ENCODE data around the gene FAM151A.

Gene FAM151A

GRCh38 chr1:54627196-54627595 is 3.9 kb upstream of the FAM151A start:
- DNase-seq (ENCODE audit: insufficient read length, low spot score) = no peak
- TF ChIP-seq SPI1 (IDR thresholded peaks at IDR 0.05; ENCODE audit: low read depth, low read length) (no peak), TAF1 (IDR thresholded peaks at IDR 0.05; ENCODE audit: low read depth, low read length) (no peak), POLR2AphosphoS5 (IDR thresholded peaks at IDR 0.05; ENCODE audit: low read depth, low read length) (no peak), PAX5 (IDR thresholded peaks at IDR 0.05; ENCODE audit: insufficient read depth, low read length, severe bottlenecking) (no peak), POLR2A (IDR thresholded peaks at IDR 0.05; ENCODE audit: low read depth, low read length) (no peak), POU2F2 (IDR thresholded peaks at IDR 0.05; ENCODE audit: low read depth, low read length) (no peak)
- no peak for FAIRE-seq

- FAIRE-seq (no peak), DNase-seq (ENCODE audit: insufficient read length, low spot score) (no peak)
- TF ChIP-seq TAF1 (IDR thresholded peaks at IDR 0.05; ENCODE audit: low read depth, low read length) = no peak
- TF ChIP-seq POLR2A (IDR thresholded peaks at IDR 0.05; ENCODE audit: low read depth, low read length) = no peak
- TF ChIP-seq POU2F2 (IDR thresholded peaks at IDR 0.05; ENCODE audit: low read depth, low read length) = no peak
- no peak for TF ChIP-seq PAX5 (IDR thresholded peaks at IDR 0.05; ENCODE audit: insufficient read depth, low read length, severe bottlenecking)
- TF ChIP-seq POLR2AphosphoS5 (IDR thresholded peaks at IDR 0.05; ENCODE audit: low read depth, low read length) = no peak
- no peak for TF ChIP-seq SPI1 (IDR thresholded peaks at IDR 0.05; ENCODE audit: low read depth, low read length)
These were observed 1.4 kb upstream of the FAM151A start for GRCh38 chr1:54624466-54625464.

- FAIRE-seq (no peak), DNase-seq (ENCODE audit: insufficient read length, low spot score) (no peak)
- TF ChIP-seq POLR2AphosphoS5 (IDR thresholded peaks at IDR 0.05; ENCODE audit: low read depth, low read length) (no peak), POU2F2 (IDR thresholded peaks at IDR 0.05; ENCODE audit: low read depth, low read length) (no peak), POLR2A (IDR thresholded peaks at IDR 0.05; ENCODE audit: low read depth, low read length) (no peak), PAX5 (IDR thresholded peaks at IDR 0.05; ENCODE audit: insufficient read depth, low read length, severe bottlenecking) (no peak), SPI1 (IDR thresholded peaks at IDR 0.05; ENCODE audit: low read depth, low read length) (no peak), TAF1 (IDR thresholded peaks at IDR 0.05; ENCODE audit: low read depth, low read length) (no peak)
These were observed 3.6 kb downstream of the FAM151A start for GRCh38 chr1:54619749-54620148.

DNA sequence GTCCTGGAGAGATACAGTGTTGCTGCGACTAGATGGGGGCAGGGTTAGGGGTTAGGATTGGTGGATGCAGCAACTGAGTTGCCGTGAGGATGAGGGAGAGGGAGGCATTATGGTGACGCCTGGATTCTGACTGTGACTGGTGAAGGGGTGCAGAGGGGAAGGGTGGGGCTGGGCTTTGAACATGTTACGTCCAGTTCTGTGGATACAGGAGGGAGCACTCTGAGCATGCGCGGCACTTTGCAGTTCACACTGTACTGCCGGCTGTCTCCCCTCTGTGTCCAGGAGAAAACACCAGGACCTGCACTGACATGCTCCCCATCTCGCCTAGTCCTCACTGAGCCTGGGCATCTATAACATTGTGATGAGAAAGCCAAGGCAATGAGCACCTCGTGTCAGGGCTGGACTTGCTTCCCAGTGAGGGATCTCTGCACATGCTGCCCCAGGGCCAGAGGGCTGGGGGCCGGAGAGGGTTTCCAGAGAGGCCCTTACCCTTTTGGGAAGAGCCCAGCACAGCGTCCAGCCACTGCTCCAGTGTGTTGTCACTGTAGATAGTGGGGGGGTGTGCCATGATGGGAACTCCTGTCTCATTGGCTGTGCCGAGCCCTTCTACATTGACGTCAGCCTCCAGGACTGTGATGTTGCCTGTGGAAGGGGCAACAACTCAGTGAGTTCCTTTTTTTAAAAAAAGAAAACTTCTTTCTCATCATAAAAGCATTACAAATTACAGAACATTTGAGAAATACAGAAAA is 7.6 kb downstream of the FAM151A start:
- DNase-seq (ENCODE audit: insufficient read length, low spot score) = no peak
- TF ChIP-seq POU2F2 (IDR thresholded peaks at IDR 0.05; ENCODE audit: low read depth, low read length) (no peak), POLR2A (IDR thresholded peaks at IDR 0.05; ENCODE audit: low read depth, low read length) (no peak), TAF1 (IDR thresholded peaks at IDR 0.05; ENCODE audit: low read depth, low read length) (no peak), SPI1 (IDR thresholded peaks at IDR 0.05; ENCODE audit: low read depth, low read length) (no peak), POLR2AphosphoS5 (IDR thresholded peaks at IDR 0.05; ENCODE audit: low read depth, low read length) (no peak), PAX5 (IDR thresholded peaks at IDR 0.05; ENCODE audit: insufficient read depth, low read length, severe bottlenecking) (no peak)
- no peak for FAIRE-seq

DNA sequence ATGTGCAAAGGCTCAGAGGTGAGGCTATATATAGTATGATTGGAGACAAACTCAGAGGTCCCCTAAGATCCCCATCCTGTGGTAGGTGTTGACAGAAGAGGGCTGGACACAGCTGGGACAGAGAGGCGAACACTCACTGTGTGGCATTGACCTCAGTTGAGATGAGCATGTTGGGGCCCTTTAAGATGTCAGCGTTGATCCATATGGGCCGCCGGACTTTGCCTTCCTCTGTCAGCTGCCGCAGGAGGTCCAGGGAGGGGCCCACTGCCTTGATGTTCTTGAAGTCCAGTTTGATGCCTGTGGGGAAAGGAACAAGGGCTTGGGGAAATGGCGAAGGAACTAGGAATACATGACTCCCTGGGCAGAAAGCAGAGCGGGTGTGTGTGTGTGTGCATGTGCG is 8.8 kb downstream of the FAM151A start:
- TF ChIP-seq POLR2AphosphoS5 (IDR thresholded peaks at IDR 0.05; ENCODE audit: low read depth, low read length) = no peak
- no peak for TF ChIP-seq POU2F2 (IDR thresholded peaks at IDR 0.05; ENCODE audit: low read depth, low read length)
- no peak for TF ChIP-seq PAX5 (IDR thresholded peaks at IDR 0.05; ENCODE audit: insufficient read depth, low read length, severe bottlenecking)
- TF ChIP-seq SPI1 (IDR thresholded peaks at IDR 0.05; ENCODE audit: low read depth, low read length) = no peak
- TF ChIP-seq POLR2A (IDR thresholded peaks at IDR 0.05; ENCODE audit: low read depth, low read length) = no peak
- TF ChIP-seq TAF1 (IDR thresholded peaks at IDR 0.05; ENCODE audit: low read depth, low read length) = no peak
- FAIRE-seq = no peak
- no peak for DNase-seq (ENCODE audit: insufficient read length, low spot score)

DNA sequence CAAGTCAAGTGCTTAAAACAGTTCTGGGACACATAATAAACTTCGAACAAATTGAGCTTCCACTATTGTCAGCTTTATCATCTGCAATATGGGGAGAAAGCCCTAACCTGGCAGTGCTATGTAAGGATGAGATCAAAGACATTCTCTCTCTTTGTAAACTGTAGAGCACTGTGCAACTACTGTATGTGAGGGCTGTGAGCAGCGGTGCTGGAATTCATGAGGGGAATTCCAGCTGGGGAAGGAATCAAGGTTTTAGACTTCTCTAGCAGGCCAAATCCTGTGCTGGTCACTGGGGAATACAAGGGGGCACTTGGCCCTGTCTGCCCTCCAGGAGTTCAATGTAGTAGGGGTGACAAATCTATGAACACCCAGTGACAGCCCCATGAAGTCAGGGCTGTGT is 9.3 kb downstream of the FAM151A start:
- TF ChIP-seq POU2F2 (IDR thresholded peaks at IDR 0.05; ENCODE audit: low read depth, low read length) (no peak), SPI1 (IDR thresholded peaks at IDR 0.05; ENCODE audit: low read depth, low read length) (no peak), TAF1 (IDR thresholded peaks at IDR 0.05; ENCODE audit: low read depth, low read length) (no peak)
- no peak for FAIRE-seq

DNA sequence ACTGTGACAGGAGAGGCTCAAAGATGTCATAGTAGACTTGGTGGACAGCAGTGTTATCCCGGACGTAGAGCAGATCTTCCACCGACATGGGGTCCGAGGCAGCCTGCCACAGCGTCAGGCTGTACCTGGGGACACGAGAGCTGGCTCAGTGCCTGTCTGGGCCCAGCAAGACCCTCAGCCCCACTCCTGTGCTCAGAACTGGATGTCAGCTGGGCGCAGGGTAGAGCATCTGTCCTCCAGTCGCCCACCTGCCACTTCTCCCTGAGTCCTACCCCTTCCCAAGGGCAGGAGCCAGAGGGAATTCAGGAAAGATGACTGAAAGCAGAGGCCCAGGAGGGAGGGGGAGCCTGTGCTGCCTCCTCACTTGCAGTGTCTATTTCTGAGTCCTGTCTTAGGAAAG is 11.7 kb downstream of the FAM151A start:
- FAIRE-seq = no peak

More for the DNA sequence above, 9.3 kb downstream of the FAM151A start:
- DNase-seq (ENCODE audit: insufficient read length, low spot score) = no peak

DNA sequence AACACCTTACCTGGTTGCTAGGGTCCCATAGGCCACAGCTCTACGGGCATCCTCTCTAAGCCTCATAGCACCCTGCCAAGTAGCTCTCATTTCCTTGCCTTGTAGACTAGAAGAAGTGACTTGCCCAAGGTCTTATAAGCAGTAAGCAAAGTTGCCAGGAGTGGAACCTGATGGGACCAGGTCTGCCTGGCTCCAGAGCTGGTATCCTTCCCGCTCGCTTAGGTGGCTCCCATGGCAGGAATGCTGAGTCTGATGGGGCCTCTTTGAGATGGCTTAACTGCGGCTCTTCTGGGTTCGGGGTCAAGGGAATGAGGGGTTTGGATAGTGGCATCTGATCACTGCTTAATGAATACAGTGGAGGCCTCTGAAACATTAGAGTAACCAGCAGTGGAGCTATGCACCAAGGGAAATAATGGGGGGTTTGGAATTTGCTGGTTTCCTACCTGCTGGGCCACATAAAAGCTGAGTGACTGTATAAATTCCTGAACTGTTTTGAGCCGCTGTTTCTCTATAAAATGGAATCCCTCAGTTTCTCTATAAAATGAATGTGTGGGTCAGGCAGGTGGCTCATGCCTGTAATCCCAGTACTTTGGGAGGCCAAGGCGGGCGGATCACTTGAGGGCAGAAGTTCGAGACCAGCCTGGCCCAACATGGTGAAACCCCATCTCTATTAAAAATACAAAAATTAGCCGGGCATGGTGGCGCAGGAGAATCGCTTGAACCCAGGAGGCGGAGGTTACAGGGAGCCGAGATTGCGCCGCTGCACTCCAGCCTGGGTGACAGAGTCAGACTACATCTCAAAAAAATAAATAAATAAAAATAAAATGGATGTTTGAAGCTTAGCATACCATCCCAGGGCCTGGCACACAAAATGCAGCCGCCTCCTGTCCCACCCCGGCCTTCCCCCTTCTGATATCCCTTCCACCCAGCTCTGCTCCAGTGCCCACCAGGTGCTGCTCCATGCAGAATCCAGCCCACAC is 12.4 kb downstream of the FAM151A start:
- DNase-seq (ENCODE audit: insufficient read length, low spot score) = no peak
- FAIRE-seq = no peak
- TF ChIP-seq POU2F2 (IDR thresholded peaks at IDR 0.05; ENCODE audit: low read depth, low read length) (no peak), PAX5 (IDR thresholded peaks at IDR 0.05; ENCODE audit: insufficient read depth, low read length, severe bottlenecking) (no peak), TAF1 (IDR thresholded peaks at IDR 0.05; ENCODE audit: low read depth, low read length) (no peak), POLR2AphosphoS5 (IDR thresholded peaks at IDR 0.05; ENCODE audit: low read depth, low read length) (no peak), POLR2A (IDR thresholded peaks at IDR 0.05; ENCODE audit: low read depth, low read length) (no peak), SPI1 (IDR thresholded peaks at IDR 0.05; ENCODE audit: low read depth, low read length) (no peak)

More for the DNA sequence above, 11.7 kb downstream of the FAM151A start:
- TF ChIP-seq TAF1 (IDR thresholded peaks at IDR 0.05; ENCODE audit: low read depth, low read length) (no peak), POLR2AphosphoS5 (IDR thresholded peaks at IDR 0.05; ENCODE audit: low read depth, low read length) (no peak), POU2F2 (IDR thresholded peaks at IDR 0.05; ENCODE audit: low read depth, low read length) (no peak), POLR2A (IDR thresholded peaks at IDR 0.05; ENCODE audit: low read depth, low read length) (no peak), SPI1 (IDR thresholded peaks at IDR 0.05; ENCODE audit: low read depth, low read length) (no peak), PAX5 (IDR thresholded peaks at IDR 0.05; ENCODE audit: insufficient read depth, low read length, severe bottlenecking) (no peak)
- DNase-seq (ENCODE audit: insufficient read length, low spot score) = no peak

Data from GM12891 (cell line).